ENCODE measurements around the gene SALL2. TPM values are rescaled to one million over a fixed set of nuclear protein-coding genes. Genes with fewer than 3 reads are reported as not detected.

The SALL2 gene
- total and polyA plus RNA-seq, 10 of the 15 experiments (the other 5 are each of a cell fraction or from before 2014, with no cell fraction given): 1.6 to 6.2 (median 2.1) TPM

- no peak for TF ChIP-seq DPF2 (IDR thresholded peaks at IDR 0.05)
- no peak for TF ChIP-seq BMI1 (IDR thresholded peaks at IDR 0.05; ENCODE audit: borderline replicate concordance)
- TF ChIP-seq NFXL1 (IDR thresholded peaks at IDR 0.05; ENCODE audit: borderline replicate concordance): no peak
- TF ChIP-seq MLLT1 (IDR thresholded peaks at IDR 0.05): no peak
- no peak for TF ChIP-seq NFYB (IDR thresholded peaks at IDR 0.05; ENCODE audit: insufficient read depth, low read depth, low read length)
- TF ChIP-seq PRDM15 (CRISPR knock-in tag; IDR thresholded peaks at IDR 0.05): no peak
- no peak for TF ChIP-seq WRNIP1 (IDR thresholded peaks at IDR 0.05; ENCODE audit: borderline replicate concordance, low read depth, low read length)
- TF ChIP-seq RELB (IDR thresholded peaks at IDR 0.05; ENCODE audit: low read depth): peak; percentile 74
- TF ChIP-seq CHD4 (IDR thresholded peaks at IDR 0.05): no peak
- no peak for TF ChIP-seq HDGF (IDR thresholded peaks at IDR 0.05)
- TF ChIP-seq SMAD1 (IDR thresholded peaks at IDR 0.05; ENCODE audit: low read depth, partially characterized antibody): peak; percentile 75
- peak; percentile 97 for TF ChIP-seq RCOR1 (conservative IDR thresholded peaks at IDR 0.05; ENCODE audit: low read depth, low read length)
- TF ChIP-seq SPI1 (IDR thresholded peaks at IDR 0.05; ENCODE audit: borderline replicate concordance, insufficient read depth, low read depth, low read length): no peak
- no peak for TF ChIP-seq HDAC2 (IDR thresholded peaks at IDR 0.05)
- TF ChIP-seq ZBTB33 (IDR thresholded peaks at IDR 0.05): no peak
- no peak for TF ChIP-seq GATAD2B (conservative IDR thresholded peaks at IDR 0.05; ENCODE audit: low read depth)
- TF ChIP-seq HDAC6 (IDR thresholded peaks at IDR 0.05; ENCODE audit: unreplicated experiment): no peak
- TF ChIP-seq ZZZ3 (IDR thresholded peaks at IDR 0.05; ENCODE audit: control insufficient read depth, insufficient read length, low read depth): no peak
- peak; percentile 54 for TF ChIP-seq SMAD5 (IDR thresholded peaks at IDR 0.05; ENCODE audit: low read depth)
- no peak for TF ChIP-seq TCF3 (IDR thresholded peaks at IDR 0.05; ENCODE audit: borderline replicate concordance, insufficient read depth, low read depth, low read length)
- TF ChIP-seq NRF1 (conservative IDR thresholded peaks at IDR 0.05; ENCODE audit: low read depth, low read length): no peak
- peak; percentile 98 for TF ChIP-seq GABPA (IDR thresholded peaks at IDR 0.05; ENCODE audit: low read depth)
Measured at GRCh38 chr14:21510735-21511657, 15.2 kb downstream of the SALL2 start, which contains the start of gene METTL3 (continued).

Measured in GM12878 (cell line).